ENCODE data around the gene AP4B1.
"Not testable (repeated sequence)": the region's sequence is repeated elsewhere in the genome, so short reads cannot be mapped to it uniquely, and the experiment has no call there.

AP4B1 gene

DNA sequence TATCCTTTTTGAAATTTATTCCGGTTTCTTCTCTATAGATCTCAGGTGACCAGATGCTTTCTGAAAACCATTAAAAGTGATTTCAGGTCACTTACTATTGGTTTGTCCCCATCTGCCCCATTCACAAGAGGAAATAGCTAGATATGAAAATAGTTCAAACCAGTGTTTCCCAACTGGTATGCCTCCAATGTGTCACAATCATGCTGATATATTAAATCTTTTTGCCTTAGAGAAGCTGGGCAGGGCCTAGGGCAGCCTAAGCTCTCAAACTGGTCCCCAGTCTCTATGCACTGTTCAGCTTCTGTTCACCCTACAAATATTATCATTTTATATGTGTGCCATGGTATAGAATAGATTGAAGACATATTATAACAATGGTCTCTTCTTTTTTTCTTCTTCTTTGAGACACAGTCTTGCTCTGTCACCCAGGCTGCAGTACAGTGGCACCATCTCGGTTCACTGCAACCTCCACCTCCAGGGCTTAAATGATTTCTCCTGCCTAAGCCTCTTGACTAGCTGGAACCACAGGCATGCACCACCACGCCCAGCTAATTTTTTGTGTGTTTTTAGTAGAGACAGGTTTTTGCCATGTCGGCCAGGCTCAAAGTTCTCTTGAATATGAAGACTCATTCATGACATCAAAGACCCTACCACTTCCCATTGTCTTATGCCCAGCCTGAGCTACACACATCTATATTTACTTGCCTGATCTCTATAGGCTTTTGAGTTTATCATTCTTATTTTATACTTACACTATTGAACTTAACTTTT is 48.8 kb downstream of the AP4B1 start:
- DNase-seq = no peak

DNA sequence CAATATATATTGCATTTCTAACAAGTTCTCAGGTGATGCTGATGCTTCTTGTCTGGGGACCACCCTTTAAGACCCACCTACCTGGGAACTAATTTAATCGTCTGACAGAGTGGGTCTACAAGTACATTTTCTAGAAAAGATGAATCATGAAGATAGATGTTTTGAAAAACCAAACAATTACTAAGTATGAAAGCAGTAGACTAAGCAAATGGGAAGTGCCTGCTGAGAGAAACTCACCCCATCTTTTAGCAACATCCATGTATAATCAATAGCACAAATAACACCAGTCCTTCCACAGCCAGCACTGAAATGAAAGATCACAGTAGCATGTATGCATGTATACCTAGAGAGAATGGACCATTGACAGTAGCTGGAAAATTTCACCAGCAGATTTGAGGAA is 50.4 kb downstream of the AP4B1 start:
- no peak for DNase-seq

DNA sequence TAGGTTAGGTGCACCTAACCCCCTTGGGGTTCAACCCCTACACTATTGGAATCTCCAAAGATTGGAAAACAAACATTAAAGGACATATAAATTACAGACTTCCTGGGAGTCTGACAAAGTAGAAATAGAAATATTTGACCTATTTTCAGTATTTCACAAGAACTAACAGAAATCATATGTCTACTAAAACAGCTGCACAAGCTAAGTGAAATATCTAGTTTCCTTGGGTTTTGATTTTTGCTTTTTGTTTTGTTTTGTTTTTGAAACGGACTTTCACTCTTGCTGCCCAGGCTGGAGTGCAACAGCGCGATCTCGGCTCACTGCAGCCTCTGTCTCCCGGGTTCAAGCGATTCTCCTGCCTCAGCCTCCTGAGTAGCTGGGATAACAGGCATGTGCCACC is 51.9 kb downstream of the AP4B1 start:
- DNase-seq = not testable (repeated sequence)

DNA sequence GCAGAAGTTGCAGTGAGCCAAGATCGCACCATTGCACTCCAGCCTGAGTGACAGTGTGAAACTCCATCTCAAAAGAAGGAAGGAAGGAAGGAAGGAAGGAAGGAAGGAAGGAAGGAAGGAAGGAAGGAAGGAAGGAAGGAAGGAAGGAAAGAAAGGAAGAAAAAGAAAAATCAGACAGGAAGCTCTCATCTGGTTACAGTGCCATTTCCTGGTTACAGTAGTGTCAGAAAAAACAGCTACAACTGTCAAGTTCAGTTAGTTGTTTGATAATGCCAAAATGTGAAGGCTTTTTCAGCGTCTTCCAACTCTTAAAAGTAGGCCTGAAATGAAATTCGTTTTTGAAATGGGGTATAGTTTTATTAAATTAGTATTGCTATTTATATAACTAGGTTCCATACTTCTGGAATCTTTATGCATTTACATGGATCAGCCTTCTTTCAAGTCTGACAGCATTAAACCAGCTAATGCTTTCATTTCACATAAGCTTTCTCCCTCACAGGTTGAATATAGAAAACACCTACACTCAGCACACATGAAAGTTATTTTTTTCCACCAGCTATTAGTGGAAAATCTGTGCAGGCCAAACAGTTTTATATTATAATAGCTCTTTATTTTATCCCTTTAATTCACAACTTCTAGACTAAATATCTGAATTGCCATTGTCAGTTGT is 54.3 kb downstream of the AP4B1 start:
- no peak for DNase-seq

DNA sequence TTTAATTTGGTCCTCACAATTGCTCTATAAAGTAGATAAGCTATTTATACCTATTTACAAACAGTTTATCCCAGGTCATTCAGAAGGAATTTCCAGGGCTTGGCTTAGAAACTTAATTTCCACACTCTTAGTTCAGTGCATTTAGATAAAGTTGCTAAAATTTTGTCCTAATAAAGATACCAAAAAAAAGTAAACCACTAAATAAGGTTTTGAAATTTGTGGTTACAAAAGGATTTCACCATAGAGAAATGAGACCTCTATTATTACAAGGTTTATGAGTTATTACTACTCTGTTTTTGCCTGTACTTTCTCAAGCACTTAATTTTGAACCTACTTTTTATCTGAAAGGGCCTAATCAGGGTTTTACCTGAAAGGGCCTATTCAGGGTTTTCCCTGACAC is 55.5 kb downstream of the AP4B1 start:
- no peak for DNase-seq

DNA sequence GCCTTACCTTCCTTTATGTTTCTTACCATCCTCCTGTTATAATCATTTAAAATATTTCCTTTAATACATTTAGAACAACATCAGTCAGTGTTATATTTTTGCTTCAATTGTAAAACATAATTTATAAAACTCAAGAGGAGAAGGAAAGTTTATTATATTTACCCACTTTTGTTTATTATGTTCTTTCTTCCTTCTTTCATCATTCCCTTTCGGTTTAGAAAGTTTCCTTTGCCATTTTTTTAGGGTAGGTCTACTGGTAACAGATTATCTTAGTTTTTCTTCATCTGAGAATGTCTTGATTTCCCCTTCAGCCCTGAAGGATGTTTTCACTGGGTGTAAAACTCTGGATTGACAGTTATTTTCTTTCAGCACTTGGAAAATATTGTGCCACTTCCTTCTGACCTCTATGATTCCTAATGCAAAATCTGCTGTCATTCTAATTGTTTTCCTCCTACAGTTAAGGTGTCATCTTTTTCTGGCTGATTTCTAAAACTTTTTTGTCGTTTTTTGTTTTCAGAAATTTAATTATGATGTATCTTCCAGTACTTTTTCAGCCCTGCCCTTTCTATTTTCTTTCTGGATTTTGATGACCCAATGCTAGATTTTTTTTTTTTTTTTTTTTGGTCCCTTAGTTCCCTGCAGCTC is 58.1 kb downstream of the AP4B1 start:
- no peak for DNase-seq

Measured in eye (tissue), 1 donor.